ENCODE data around the gene SNX1.

GRCh38 chr15:64185146-64185911 lies 89.5 kb downstream of the SNX1 start:
- TF ChIP-seq POLR2A (IDR thresholded peaks at IDR 0.05; ENCODE audit: low read depth, low read length), result no peak
- no peak for TF ChIP-seq POLR2AphosphoS5 (IDR thresholded peaks at IDR 0.05; ENCODE audit: low read depth, low read length)

Data from GM12892 (cell line).